GM23248 (cell line): Measurements from ENCODE around the gene MACROD2.

Source experiments
- EZH2 ChIP-seq: fragments of 200-600 bp; sonication (generic); IDR thresholded peaks from 2 replicates; pipeline ENCODE4 v1.6.1; 2018; ENCODE audit warnings: antibody characterized with exemption, mild to moderate bottlenecking; ENCODE audit not compliant: insufficient read depth, poor library complexity, severe bottlenecking
- EZH2phosphoT487 ChIP-seq: fragments of 200-600 bp; sonication (generic); IDR thresholded peaks from 2 replicates; pipeline ENCODE4 v1.6.1; 2018; ENCODE audit warnings: antibody characterized with exemption, moderate library complexity, mild to moderate bottlenecking, low read depth; ENCODE audit not compliant: insufficient read depth

DNA sequence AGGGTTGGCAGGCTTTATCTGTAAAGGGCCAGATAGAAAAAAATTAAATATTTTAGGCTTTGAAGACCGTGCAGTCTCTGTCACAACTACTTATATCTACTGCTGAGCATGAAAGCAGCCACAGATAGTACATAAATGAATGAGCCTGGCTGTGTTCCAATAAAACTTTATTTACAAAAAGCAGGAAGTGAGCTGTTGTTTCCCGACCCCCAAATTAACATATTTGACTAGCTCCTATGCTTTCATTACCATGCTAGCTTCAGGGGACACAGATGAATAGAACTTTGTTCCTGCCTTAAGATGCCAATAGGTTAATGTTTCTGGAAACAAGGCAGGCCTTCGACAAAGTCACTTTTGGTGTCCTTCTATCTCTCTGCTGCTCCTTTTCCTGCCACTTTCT is 1400.1 kb downstream of the MACROD2 start:
- TF ChIP-seq EZH2phosphoT487 (no peak), EZH2 (no peak)
